Stomach (tissue), 4 donors: ENCODE results near the gene ARHGAP26.
A peak's percentile ranks its signal among the peaks of the same experiment; 100 is the strongest.

Experiments
- CTCF ChIP-seq, 7 experiments: fragments of 450-650 bp in 4 of 7; fragments of 200-600 bp in 3 of 7; sonication (generic) in 3 of 7; IDR thresholded peaks; one replicate each; pipeline ENCODE4 v1.5.1; 2016 to 2019; ENCODE audit warnings: antibody characterized with exemption in 7 of 7, control low read depth in 2 of 7, mild to moderate bottlenecking in 1 of 7
- EP300 ChIP-seq: sonication (generic); formaldehyde crosslinking; IDR thresholded peaks from one replicate; pipeline ENCODE4 v1.6.1; 2017; ENCODE audit warnings: antibody characterized with exemption
- POLR2A ChIP-seq, 4 donors: fragments of 450-650 bp; IDR thresholded peaks; one replicate each; pipeline ENCODE4 v1.6.1; 2016; ENCODE audit warnings: antibody characterized with exemption in 4 of 4, control low read depth in 2 of 4, mild to moderate bottlenecking in 1 of 4, moderate library complexity in 1 of 4
- POLR2AphosphoS5 ChIP-seq, 3 donors: sonication (generic); formaldehyde crosslinking; IDR thresholded peaks; one replicate each; pipeline ENCODE4 v1.6.1; 2016; ENCODE audit warnings: antibody characterized with exemption in 3 of 3

GRCh38 chr5:143051244-143052058 lies 281.3 kb downstream of the ARHGAP26 start:
- no peak for TF ChIP-seq EP300
- TF ChIP-seq POLR2AphosphoS5 (IDR thresholded peaks at IDR 0.05), result peak; percentile 36 to 58 (median 40)
- TF ChIP-seq CTCF (IDR thresholded peaks at IDR 0.05), result no peak
- TF ChIP-seq POLR2A (IDR thresholded peaks at IDR 0.05), result no peak
